ENCODE data around the gene CYP4A22.

The CYP4A22 gene

GRCh38 chr1:47178020-47178419 is 40.8 kb downstream of the CYP4A22 start:
- H3K4me3 Mint-ChIP-seq = no peak overlapping the region
- no peak overlapping the region for H3K27ac Mint-ChIP-seq
- no peaks in the 10 kb centered on the region for H3K36me3 Mint-ChIP-seq (ENCODE audit: low read depth)
- H3K4me1 Mint-ChIP-seq (ENCODE audit: low read depth) = peaks cover 12% of the 10 kb centered on the region
- peaks cover 67% of the 10 kb centered on the region for H3K27me3 Mint-ChIP-seq
- H3K9me3 Mint-ChIP-seq = no peaks in the 10 kb centered on the region
- DNase-seq = no peak

DNA sequence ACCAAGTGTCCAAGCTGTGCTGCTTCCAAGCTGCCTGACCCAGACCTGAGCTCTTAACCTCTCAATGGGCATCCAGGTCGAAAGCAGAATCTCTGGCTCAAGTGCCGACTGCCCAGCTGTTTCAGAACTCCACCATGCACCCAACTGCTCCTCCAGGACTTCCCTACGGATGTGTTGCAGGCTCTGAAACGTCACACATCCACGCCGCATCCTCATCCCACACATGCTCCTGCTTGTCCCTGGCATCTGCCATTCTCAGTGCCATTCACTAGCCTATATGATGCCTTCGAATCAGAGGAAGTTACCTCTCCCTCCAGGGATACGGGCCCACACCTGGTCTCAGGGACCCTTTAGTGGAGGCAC is 41.4 kb downstream of the CYP4A22 start:
- no peak for DNase-seq
- Mint-ChIP-seq H3K27me3 (peaks cover 67% of the 10 kb centered on the region), H3K27ac (no peak overlapping the region), H3K4me1 (ENCODE audit: low read depth) (peaks cover 12% of the 10 kb centered on the region), H3K4me3 (no peak overlapping the region), H3K9me3 (no peaks in the 10 kb centered on the region), H3K36me3 (ENCODE audit: low read depth) (no peaks in the 10 kb centered on the region)

DNA sequence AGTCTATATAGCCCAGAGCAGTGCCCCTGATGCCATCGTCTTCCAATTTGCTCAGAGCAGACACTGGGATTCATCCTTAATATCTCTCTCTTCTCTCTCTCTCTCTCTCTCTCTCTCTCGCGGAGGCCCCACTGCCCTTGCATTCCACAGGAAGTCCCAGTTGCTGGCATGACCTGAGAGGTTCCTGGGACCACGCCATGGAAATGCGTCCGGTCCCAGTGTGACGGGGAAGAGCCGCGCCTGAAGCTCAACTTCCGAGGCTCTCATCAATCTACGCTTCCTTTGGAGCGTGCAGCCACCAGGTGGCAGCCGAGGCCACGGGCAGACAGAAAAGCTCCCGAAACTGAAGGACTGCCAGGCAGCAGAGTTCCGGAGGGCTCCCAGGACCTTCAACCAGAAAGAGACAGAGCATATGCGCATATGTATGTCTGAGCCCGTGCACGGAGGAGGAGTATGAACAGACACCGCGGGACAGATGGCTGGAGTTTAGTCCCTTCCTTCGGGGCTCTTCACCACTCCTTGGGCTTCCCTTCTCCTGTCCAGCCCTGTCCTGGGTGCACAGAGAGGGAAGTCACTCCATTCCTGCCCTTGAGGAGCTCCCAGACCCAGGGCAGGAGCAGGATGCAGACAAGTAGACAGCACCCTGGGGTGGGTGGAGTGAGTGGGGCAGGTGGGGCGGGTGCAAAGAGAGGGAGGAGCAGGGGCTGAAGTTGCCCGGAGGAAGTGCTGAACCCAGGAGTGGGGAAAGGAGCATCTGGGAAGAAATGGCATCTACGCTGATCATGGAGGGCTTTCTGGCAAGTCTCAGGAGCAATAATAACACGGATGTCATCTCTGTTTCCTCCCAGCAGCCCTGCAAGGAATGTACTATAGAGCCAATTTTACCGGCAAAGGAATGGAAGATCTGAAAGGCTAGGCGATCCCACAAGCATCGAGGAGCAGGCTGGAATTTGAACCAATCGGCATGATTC is 42.1 kb downstream of the CYP4A22 start:
- Mint-ChIP-seq H3K27ac (peak overlapping the region; percentile 35), H3K27me3 (peaks cover 64% of the 10 kb centered on the region), H3K36me3 (ENCODE audit: low read depth) (no peaks in the 10 kb centered on the region), H3K4me1 (ENCODE audit: low read depth) (peaks cover 12% of the 10 kb centered on the region), H3K4me3 (peak overlapping the region; percentile 73), H3K9me3 (no peaks in the 10 kb centered on the region)
- DNase-seq = peak; percentile 85

DNA sequence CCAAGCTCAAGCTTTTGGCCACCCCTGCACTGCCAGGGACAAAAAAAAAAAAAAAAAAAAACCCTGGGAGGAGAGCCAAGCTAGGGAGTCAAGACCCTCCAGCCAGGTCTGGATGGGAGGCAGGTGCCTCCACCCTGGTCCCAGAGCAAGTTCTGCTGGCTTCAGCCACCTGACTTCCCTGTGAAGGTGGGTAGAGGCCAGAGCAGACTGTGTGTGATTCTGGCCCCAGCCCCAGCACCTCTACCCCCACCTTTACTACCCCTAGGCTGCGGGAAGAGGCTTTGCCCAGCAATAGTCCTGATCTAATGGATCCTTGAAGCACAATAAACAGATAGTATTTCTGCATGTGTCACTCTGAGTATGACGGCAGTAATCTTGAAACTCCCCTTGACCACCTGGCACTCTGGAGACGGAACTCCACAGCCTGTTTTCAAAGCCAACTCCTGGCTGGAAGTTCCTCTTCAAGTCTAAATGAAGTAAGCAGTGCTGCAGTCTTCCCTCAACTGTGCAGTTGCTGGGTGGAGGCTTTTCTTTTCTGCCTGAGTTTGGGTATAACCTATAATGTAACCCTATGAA is 42.8 kb downstream of the CYP4A22 start:
- H3K36me3 Mint-ChIP-seq (ENCODE audit: low read depth) = no peaks in the 10 kb centered on the region
- H3K4me1 Mint-ChIP-seq (ENCODE audit: low read depth) = peaks cover 12% of the 10 kb centered on the region
- peaks cover 65% of the 10 kb centered on the region for H3K27me3 Mint-ChIP-seq
- no peak overlapping the region for H3K27ac Mint-ChIP-seq
- H3K9me3 Mint-ChIP-seq = no peaks in the 10 kb centered on the region
- DNase-seq = no peak
- H3K4me3 Mint-ChIP-seq = no peak overlapping the region

GRCh38 chr1:47180603-47181094 is 43.4 kb downstream of the CYP4A22 start:
- DNase-seq = no peak
- peaks cover 65% of the 10 kb centered on the region for H3K27me3 Mint-ChIP-seq
- H3K4me3 Mint-ChIP-seq = no peak overlapping the region
- H3K9me3 Mint-ChIP-seq = no peaks in the 10 kb centered on the region
- no peaks in the 10 kb centered on the region for H3K36me3 Mint-ChIP-seq (ENCODE audit: low read depth)
- no peak overlapping the region for H3K27ac Mint-ChIP-seq
- H3K4me1 Mint-ChIP-seq (ENCODE audit: low read depth) = peaks cover 8% of the 10 kb centered on the region

GRCh38 chr1:47181095-47181954 is 44.1 kb downstream of the CYP4A22 start:
- no peaks in the 10 kb centered on the region for H3K36me3 Mint-ChIP-seq (ENCODE audit: low read depth)
- peaks cover 60% of the 10 kb centered on the region for H3K27me3 Mint-ChIP-seq

GRCh38 chr1:47181955-47182675 is 44.9 kb downstream of the CYP4A22 start:
- no peak overlapping the region for H3K27ac Mint-ChIP-seq
- no peaks in the 10 kb centered on the region for H3K9me3 Mint-ChIP-seq
- H3K27me3 Mint-ChIP-seq = peaks cover 60% of the 10 kb centered on the region
- H3K36me3 Mint-ChIP-seq (ENCODE audit: low read depth) = no peaks in the 10 kb centered on the region
- no peak overlapping the region for H3K4me3 Mint-ChIP-seq
- H3K4me1 Mint-ChIP-seq (ENCODE audit: low read depth) = peaks cover 8% of the 10 kb centered on the region
- no peak for DNase-seq

More at GRCh38 chr1:47181095-47181954, 44.1 kb downstream of the CYP4A22 start:
- Mint-ChIP-seq H3K4me3 (no peak overlapping the region), H3K4me1 (ENCODE audit: low read depth) (peaks cover 8% of the 10 kb centered on the region), H3K9me3 (no peaks in the 10 kb centered on the region), H3K27ac (no peak overlapping the region)
- DNase-seq = no peak

DNA sequence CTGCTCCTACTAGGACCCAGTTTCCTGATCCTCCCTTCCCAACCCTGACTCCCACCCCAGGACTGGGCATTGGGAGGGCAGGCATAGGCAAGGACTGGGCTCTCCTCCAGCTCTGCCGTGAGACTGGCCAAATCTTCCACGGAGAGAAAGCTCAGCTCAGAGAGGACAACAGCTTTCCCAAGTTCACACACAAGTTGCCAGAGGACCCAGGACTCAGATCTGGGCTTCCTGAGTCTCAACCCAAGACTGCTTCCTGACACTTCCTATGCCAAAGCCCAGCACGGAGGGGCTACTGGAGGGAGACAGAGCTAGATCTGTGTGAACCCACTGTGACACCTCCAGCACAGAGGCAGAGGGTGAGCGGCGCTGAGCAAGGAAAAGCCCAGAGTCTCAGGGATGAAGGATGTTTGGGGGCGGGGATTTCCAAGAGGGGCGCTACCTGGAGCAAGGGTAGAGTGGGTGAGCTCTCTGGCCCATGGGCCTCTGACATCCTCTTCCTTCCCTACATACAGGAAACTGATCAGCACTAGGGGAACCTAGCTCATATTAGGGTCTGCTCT is 45.5 kb downstream of the CYP4A22 start:
- H3K4me3 Mint-ChIP-seq = no peak overlapping the region
- peaks cover 58% of the 10 kb centered on the region for H3K27me3 Mint-ChIP-seq
- H3K27ac Mint-ChIP-seq = no peak overlapping the region
- peaks cover 8% of the 10 kb centered on the region for H3K4me1 Mint-ChIP-seq (ENCODE audit: low read depth)
- H3K36me3 Mint-ChIP-seq (ENCODE audit: low read depth) = no peaks in the 10 kb centered on the region
- DNase-seq = no peak
- H3K9me3 Mint-ChIP-seq = no peaks in the 10 kb centered on the region

DNA sequence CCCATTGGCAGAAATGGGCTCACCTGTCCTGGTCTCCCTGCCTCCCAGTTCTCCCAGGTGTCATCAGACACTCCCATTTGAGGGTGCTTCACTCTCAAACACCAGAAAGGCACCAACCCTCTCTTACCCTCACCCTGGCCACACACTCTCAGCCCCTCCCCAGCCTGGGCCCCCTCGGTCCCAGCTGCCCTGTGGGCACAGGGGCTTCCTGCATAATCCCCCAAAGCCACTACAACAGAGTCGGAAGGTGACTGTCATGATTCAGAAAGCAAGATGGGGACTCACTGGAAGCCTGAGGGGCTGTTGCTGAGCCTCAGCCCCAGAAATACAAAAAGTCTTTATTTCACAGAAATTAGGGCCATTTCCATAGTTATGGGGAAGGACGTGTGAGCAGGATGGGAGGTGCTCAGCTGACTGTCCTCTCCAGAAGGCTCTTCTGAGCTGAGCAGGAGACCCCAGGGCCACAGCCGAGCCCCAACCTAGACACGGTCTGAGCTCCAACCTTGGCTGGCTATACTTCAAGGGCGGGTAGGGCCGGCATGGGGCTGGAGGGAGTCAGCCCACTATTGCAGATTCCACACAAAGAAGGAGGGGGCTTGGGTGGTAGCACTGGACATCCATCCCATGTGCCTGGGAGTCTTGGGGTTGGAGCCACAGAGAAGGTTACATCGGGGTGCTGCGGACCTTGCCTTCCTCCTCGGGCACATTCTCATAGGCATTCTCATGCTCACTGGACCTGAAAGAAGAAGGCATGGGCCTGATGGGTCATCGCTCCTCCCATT is 46.3 kb downstream of the CYP4A22 start:
- Mint-ChIP-seq H3K36me3 (ENCODE audit: low read depth) (no peaks in the 10 kb centered on the region), H3K27me3 (peaks cover 53% of the 10 kb centered on the region), H3K4me3 (no peak overlapping the region), H3K9me3 (no peaks in the 10 kb centered on the region), H3K27ac (no peak overlapping the region), H3K4me1 (ENCODE audit: low read depth) (peaks cover 8% of the 10 kb centered on the region)
- no peak for DNase-seq

- Mint-ChIP-seq H3K27ac (no peak overlapping the region), H3K4me1 (ENCODE audit: low read depth) (peaks cover 5% of the 10 kb centered on the region), H3K4me3 (no peak overlapping the region), H3K9me3 (no peaks in the 10 kb centered on the region), H3K36me3 (ENCODE audit: low read depth) (no peaks in the 10 kb centered on the region), H3K27me3 (peaks cover 46% of the 10 kb centered on the region)
- DNase-seq = no peak
Observed at GRCh38 chr1:47184090-47184821, 47.0 kb downstream of the CYP4A22 start.

- Mint-ChIP-seq H3K27me3 (peaks cover 40% of the 10 kb centered on the region), H3K4me3 (no peak overlapping the region), H3K9me3 (no peaks in the 10 kb centered on the region), H3K4me1 (ENCODE audit: low read depth) (no peaks in the 10 kb centered on the region), H3K36me3 (ENCODE audit: low read depth) (no peaks in the 10 kb centered on the region), H3K27ac (no peak overlapping the region)
- DNase-seq = no peak
Observed at GRCh38 chr1:47184822-47185677, 47.8 kb downstream of the CYP4A22 start.
